ENCODE measurements around the gene WDFY4.

WDFY4 gene

GRCh38 chr10:48929413-48929990 is 244.8 kb downstream of the WDFY4 start:
- ATAC-seq, result no peak
- TF ChIP-seq ZFP3 (CRISPR knock-in tag; IDR thresholded peaks at IDR 0.05) (no peak), ZNF8 (CRISPR knock-in tag; IDR thresholded peaks at IDR 0.05) (no peak), BACH2 (CRISPR knock-in tag; IDR thresholded peaks at IDR 0.05; ENCODE audit: borderline replicate concordance) (no peak), TSHZ2 (CRISPR knock-in tag; IDR thresholded peaks at IDR 0.05) (no peak), POU6F1 (CRISPR knock-in tag; IDR thresholded peaks at IDR 0.05; ENCODE audit: borderline replicate concordance, low read depth) (no peak), CREB5 (CRISPR knock-in tag; IDR thresholded peaks at IDR 0.05; ENCODE audit: low read depth) (no peak), TCF4 (CRISPR knock-in tag; IDR thresholded peaks at IDR 0.05; ENCODE audit: borderline replicate concordance) (no peak), GLIS3 (CRISPR knock-in tag; IDR thresholded peaks at IDR 0.05) (no peak), ESRRG (CRISPR knock-in tag; IDR thresholded peaks at IDR 0.05) (no peak), ZNF565 (CRISPR knock-in tag; conservative IDR thresholded peaks at IDR 0.05; ENCODE audit: low read depth) (no peak), PPARA (CRISPR knock-in tag; IDR thresholded peaks at IDR 0.05; ENCODE audit: borderline replicate concordance) (no peak), ARNTL (CRISPR knock-in tag; IDR thresholded peaks at IDR 0.05; ENCODE audit: borderline replicate concordance, low read depth) (no peak), SNAI2 (CRISPR knock-in tag; IDR thresholded peaks at IDR 0.05) (no peak), CSDC2 (CRISPR knock-in tag; IDR thresholded peaks at IDR 0.05) (no peak), ZFP30 (CRISPR knock-in tag; IDR thresholded peaks at IDR 0.05) (no peak), ISL1 (CRISPR knock-in tag; IDR thresholded peaks at IDR 0.05) (no peak), PATZ1 (CRISPR knock-in tag; IDR thresholded peaks at IDR 0.05; ENCODE audit: borderline replicate concordance) (no peak), TOX (CRISPR knock-in tag; IDR thresholded peaks at IDR 0.05; ENCODE audit: borderline replicate concordance) (no peak), OSR1 (CRISPR knock-in tag; IDR thresholded peaks at IDR 0.05) (no peak), ZNF70 (CRISPR knock-in tag; IDR thresholded peaks at IDR 0.05) (no peak)

GRCh38 chr10:48931188-48931587 is 246.5 kb downstream of the WDFY4 start:
- no peak for ATAC-seq
- TF ChIP-seq PATZ1 (CRISPR knock-in tag; IDR thresholded peaks at IDR 0.05; ENCODE audit: borderline replicate concordance) (no peak), CSRNP3 (CRISPR knock-in tag; IDR thresholded peaks at IDR 0.05) (no peak), ARNTL (CRISPR knock-in tag; IDR thresholded peaks at IDR 0.05; ENCODE audit: borderline replicate concordance, low read depth) (no peak), ZNF70 (CRISPR knock-in tag; IDR thresholded peaks at IDR 0.05) (no peak), CREB5 (CRISPR knock-in tag; IDR thresholded peaks at IDR 0.05; ENCODE audit: low read depth) (no peak), TSHZ2 (CRISPR knock-in tag; IDR thresholded peaks at IDR 0.05) (no peak), SNAI2 (CRISPR knock-in tag; IDR thresholded peaks at IDR 0.05) (no peak), ZC3H10 (CRISPR knock-in tag; IDR thresholded peaks at IDR 0.05) (no peak), TCF4 (CRISPR knock-in tag; IDR thresholded peaks at IDR 0.05; ENCODE audit: borderline replicate concordance) (no peak), CSDC2 (CRISPR knock-in tag; IDR thresholded peaks at IDR 0.05) (no peak)
